NCI-H510A treated with DMSO at 0.1 percent for 48 hours (cell line): ENCODE results near the gene FER1L5.
"Not testable (repeated sequence)": the region's sequence is repeated elsewhere in the genome, so short reads cannot be mapped to it uniquely, and the experiment has no call there.

Experiments used
- DNase-seq: peaks from one replicate; lab custom pipeline; 2025; lab: John Stamatoyannopoulos, UW

The FER1L5 gene

DNA sequence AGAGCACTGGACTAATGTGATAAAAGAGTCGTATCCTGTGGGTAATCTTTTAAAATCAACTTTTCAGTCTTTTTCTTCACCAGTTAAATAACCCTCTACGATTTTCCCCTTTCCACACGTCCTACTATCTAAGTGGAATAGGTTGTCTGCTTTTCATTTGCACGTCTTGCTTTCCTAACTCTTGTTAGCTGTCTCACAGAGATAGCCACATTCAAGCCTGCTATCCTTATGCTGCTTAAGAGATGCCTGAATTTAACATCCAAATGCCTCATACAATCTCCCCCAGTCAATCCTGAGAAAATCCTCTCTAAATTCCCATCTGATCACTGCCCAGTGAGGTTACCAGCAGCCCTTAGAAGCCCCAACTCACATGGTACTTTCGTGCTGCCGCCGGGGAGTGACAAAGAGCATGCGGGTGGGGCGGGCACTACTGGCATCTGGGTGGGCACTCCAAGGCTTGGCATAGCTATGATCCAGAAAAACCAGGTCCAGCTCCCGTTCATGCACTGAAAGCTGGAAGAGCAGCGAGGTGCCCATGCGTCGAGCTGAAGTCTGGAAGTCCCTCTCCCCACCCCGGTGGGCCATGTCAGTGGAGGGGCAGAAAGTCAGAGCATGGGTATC is 5.9 kb upstream of the FER1L5 start:
- DNase-seq: no peak

DNA sequence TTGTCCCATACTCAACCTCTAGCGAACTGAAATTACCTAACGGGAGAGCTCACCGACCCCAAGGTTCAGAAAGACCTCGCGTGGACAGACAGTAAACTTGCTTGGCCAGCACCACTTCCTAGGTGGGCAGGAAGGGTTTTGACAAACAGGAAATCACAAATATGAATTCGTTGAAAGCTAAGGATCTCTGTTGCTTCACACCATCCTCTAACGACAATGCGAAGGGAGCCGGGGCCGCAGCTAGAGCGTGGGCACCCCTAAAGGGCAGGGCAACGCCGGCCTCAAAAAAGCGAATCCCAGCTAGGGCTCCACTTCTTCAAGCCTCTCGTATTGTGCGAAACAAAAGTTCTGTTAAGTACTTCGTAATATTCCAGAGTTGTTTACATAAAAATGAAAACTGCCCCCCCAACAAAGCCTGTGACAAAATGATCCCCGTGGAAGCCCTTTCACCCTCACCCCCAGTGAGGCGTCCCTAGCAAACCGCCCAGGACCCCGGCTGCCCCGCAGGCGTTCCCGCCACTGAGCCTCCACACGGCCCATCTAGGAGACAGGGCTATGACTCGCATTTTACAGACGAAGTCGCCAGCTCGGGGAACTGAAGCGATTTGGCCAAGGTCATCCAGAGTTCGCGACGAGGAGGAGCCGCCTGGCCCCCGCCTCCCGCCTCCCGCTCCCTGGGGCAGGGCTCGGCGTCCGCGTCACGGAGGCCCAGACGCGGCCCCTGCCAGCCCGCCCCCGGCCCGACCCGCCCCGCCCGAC is 5.0 kb upstream of the FER1L5 start:
- peak; percentile 69 for DNase-seq

DNA sequence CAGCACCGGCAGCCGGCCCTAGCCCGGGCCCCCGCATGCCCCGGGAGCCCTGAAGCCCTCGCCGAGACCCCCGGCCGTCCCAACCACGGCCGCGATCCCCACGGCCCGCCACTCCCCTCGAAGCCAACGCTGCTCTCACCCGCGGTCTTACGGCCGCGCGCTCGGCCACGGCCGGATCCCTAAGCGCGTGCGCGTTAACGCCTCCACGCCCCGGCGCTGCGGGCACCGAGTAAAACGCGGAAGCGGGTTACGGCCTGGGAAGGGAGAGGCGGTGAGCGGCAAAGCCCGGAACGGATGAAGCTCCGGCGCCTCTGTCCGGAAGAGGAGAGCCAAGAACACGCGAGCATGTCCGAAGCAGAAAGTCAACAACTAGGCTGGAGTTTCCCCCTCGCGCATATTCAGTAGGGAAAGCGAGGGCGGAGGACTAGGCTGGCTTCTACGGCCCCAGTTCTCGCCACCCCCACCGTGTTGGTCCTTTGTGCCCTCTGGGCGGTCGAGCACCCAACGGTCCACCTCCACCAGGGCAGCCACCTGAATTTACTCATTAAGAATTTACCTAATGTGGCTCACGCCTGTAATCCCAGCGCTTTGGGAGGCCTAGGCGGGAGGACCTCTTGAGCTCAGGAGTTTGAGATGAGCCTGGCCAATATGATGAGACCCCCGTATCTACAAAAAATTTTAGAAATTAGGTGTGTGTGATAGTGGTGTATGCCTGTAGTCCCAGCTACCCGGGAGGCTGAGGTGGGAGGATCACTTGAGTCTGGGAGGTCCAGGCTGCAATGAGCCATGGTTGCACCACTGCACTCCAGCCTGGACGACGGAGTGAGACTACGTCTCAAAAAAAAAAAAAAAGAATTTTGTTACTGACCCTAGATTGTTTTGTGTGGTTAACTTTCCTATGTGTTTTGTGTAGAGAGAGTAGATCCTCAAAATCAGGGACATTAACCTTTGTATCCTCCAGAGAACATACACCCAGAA is 4.1 kb upstream of the FER1L5 start, which contains the start of gene KANSL3:
Gene KANSL3, minus strand, starts transcription at position 169 of the 978 bp plus-strand sequence. CDS start 1,177 bp downstream, outside the sequence.
- peak; percentile 87 for DNase-seq

DNA sequence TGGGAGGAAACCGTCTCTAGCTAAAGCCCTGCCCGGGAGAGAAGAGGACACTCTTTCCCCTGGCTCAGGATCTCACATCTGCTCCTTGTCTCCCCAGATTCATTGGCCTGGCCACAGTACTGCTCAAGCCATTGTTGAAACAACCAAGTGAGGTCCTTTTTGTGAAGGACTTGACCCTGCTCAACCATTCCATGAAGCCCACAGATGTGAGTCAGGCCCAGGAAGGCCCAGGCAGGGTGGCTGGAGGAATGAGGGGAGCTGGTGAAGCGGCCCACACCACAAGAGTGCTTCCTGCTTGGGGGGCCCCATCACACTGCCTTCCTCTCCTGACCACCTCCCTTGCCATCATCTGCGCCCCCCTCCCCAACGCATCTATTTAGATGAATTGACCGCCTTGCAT is 5.1 kb downstream of the FER1L5 start:
- DNase-seq: no peak

DNA sequence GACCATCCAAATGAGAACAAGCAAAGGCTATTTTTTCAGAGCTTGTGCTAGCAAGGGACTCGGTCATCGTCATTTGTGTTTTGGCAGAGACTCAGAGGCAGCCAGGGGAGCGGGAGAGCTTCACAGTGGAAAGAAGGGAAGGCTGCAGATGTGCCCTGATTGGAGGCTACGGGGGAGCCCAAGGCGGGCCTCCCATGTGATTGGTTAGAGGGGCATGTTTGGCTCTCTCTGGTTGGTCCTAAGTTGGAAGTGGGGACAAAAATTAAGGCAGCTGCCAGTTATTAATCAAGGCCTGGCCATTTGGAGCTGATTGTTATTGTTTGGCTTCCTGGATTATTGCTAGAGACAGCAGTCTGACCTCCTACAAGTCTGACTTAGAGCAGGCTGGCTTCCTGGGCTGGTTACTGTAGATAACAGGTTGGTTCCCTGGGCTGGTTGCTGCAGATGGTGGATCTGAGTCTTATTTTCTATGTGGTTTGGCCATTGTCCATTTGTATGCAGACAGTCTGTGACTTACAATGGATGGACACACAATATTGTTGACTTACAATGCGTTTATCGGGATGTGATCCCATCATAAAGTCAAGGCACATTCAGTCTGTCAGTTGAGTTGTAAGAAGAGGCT is 5.9 kb downstream of the FER1L5 start:
- no peak for DNase-seq

DNA sequence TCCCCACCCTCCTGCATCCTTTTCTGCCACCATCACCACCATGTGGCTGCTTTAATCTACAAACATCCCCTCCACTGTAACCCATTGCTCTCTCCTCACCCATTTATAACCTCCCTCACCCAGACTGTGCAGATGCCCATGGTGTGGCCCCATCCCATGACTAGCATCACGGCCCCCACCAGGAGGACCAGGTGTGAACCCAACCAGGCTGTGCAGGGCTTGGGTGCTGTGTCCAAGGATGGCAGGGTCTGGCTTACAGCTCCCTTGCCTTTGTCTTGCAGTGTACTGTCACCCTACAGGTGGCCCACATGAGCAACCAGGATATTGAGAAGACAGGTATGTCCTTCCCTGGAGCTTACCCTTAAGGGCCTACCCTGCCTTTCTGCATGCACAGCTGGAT is 6.8 kb downstream of the FER1L5 start:
- DNase-seq: no peak

DNA sequence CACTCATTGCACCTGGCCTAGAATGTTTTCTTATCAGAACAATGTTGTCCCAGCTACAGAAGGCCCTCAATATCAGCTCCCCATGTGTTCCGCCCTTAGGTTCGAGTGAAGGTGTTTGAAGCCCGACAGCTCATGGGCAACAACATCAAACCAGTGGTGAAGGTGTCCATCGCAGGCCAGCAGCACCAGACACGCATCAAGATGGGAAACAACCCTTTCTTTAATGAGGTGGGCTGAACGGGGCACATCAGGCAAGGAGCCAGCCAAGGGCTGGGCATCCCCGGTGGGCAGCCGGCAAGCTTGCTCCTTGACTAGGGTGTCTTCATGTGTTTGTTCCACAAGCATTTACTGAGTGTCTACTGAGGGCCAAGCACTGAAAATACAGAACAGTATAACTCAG is 9.2 kb downstream of the FER1L5 start:
- DNase-seq: no peak

DNA sequence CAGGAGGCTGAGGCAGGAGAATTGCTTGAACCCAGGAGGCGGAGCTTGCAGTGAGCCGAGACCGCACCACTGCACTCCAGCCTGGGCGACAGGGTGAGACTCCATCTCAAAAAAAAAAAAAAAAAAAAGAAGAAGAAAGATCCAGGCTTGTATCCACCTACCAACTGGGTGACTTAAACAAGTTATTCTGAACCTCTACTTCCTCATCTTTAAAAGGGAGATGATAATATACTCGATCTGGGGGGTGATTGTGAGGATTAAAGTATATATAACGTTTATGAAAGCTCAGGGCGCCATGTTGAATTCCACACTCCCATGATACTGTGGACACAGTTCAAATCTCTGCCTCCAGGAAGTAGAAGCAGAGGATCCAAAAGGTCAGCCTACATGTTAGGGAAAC is 12.2 kb downstream of the FER1L5 start:
- DNase-seq: not testable (repeated sequence)

DNA sequence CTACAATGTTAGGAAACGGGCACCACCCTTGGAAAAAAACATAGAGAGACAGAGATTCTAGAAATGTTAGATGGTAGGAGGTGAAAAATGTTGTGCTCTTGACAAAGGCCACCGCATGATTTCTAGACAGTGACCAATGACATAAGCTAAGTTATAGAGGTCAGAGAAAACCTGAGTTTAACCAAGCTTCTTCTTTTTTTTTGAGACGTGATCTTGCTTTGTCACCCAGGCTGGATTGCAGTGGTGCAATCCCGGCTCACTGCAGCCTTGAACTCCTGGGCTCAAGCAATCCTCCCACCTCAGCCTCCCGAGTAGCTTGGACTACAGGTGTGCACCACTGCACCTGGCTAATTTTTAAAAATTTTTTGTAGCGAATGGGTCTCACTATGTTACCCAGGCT is 13.0 kb downstream of the FER1L5 start:
- DNase-seq: no peak

DNA sequence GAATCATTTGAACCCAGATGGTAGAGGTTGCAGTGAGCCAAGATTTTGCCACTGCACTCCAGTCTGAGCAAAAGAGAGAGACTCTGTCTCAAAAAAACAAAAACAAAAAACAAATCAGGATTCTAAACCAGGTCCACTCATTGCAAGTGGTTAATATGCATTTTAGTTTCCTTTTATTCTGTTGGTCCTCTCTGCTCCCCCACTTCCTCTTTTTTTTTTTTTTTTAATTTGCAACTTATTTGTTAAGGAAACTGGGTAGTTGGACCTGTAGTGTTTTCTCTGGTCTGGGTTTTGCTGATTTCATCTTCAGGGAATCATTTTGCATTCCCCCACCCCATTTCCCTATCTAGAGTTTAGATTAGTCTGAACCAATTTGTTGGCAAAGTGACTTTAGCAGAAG is 14.0 kb downstream of the FER1L5 start:
- no peak for DNase-seq

DNA sequence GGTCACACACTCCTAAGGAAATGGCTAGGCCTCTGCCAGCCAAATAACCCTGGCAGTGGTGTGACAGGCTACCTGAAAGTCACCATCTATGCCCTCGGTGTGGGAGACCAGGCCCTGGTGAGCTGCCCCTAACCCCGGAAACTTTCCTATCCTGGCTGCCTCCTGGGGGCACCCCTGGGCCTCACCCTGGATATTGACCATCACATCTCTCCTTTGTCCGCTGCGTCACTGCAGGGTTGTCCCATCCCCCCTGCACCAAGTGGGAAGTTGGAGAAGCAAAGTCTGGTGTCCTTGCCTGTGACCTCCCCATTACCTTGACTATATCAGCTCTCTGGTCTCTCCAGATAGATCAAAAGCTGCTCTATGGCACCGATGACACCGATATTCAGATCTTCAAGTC is 18.8 kb downstream of the FER1L5 start:
- DNase-seq: no peak

DNA sequence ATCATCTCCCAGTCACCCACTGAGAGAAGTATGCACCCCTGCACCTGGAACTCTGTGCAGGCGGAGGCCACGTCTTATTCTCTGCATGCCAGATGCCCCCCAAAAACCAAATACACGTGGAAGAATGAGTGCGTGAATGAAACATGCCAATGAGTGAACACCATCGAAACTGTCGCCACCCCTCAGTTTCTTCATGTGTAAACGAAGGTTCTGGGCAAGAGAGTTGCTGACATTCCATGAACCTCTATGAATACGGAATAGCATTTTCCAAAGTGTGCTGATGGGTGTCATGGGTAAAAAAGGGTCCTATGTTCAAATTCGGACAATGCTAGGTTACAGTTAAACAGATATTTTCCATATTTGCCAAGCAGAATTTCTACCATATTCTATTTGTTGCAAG is 19.8 kb downstream of the FER1L5 start:
- no peak for DNase-seq

DNA sequence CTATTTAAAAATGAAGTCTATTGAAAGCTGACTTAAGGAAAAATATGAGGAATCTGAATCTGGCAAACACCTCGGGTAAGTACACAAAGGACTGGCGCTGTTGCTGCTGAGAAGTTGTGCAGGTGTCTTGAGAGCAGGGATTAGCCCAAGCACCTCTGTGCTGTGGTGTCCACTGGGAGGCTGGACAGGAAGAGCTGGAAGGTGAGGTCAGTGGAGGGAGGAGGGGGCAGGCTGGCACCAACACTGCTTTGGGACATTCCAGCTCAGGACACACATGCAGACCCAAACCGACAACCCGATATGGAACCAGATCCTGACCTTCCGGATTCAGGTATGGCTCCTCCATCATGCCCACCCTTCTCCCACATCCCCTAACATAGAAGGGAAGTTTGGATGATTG is 20.6 kb downstream of the FER1L5 start:
- no peak for DNase-seq

DNA sequence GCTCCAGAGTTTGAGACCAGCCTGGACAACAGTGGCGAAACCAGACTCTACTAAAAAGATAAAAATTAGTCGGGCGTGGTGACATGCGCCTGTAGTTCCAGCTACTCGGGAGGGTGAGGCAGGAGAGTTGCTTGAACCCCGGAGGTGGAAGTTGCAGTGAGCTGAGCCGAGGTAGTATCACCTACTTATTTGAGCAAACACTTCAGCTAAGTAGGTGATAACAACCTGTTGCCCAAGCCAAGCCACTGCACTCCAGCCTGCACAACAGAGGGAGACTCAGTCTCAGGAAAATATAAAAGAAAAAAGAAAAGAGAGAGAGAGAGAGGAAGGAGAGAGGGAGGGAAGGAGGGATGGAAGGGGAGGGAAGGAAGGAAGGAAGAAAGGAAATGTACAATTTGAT is 21.3 kb downstream of the FER1L5 start:
- DNase-seq: no peak

DNA sequence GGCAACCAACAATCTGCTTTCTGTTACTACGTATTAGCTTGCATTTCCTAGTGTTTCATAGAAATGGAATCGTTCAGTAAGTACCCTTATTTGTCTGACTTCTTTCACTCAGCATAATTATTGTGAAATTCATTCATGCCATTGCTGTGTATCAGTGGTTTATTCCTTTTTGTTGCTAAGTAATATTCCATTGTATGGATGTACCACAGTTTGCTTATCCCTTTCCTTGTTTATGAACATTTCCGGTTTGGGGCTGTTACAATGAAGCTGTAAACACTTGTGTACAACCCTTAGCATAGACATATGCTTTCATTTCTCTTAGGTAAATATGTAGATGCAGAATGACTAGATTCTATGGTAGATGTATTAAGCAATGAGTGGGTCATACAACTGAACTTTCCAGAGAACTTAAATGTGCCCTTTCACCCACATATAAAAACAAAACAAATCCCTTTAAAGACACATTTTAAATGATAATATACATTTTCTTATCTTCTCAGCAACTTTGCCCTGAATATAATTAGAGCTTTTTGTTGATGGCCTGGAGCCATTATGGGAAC is 21.9 kb downstream of the FER1L5 start:
- no peak for DNase-seq

DNA sequence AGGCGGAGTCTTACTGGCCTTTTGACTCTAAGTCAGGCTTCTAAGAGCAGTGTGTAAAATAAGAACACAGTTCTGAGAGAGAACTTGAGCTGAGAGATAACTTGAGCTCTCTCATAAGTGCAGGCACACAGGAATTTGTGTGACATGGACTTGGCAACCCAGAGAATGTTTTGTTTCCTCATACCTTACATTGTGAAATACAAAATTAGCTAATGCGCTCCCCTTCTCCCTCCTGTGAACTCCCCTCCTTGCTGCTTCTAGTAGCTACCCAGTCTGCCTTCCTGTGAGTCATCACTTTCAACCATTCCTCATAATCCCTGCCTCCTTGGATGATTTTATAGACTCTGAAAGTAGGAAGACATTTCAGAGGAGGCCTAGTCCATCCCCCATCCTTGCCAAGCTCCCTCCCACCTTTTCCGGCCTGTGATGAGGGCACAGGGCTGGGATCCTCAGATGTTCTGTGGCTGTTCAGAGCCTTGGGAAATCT is 22.6 kb downstream of the FER1L5 start:
- DNase-seq: no peak

DNA sequence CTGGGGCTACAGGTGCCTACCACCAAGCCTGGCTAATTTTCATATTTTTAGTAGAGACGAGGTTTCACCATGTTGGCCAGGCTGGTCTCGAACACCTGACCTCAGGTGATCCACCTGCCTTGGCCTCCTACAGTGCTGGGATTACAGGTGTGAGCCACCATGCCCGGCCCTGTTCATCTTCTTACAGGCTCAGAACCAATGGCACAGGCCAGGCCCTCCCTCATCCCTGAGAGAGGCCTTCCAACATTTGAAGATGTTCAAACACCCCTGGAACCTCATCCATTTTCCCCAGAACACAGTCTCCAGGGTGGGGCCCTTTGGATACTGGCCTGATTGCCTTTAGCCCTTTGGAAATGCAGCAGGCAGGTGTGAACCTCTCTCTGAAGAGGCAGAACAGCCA is 23.2 kb downstream of the FER1L5 start:
- not testable (repeated sequence) for DNase-seq

DNA sequence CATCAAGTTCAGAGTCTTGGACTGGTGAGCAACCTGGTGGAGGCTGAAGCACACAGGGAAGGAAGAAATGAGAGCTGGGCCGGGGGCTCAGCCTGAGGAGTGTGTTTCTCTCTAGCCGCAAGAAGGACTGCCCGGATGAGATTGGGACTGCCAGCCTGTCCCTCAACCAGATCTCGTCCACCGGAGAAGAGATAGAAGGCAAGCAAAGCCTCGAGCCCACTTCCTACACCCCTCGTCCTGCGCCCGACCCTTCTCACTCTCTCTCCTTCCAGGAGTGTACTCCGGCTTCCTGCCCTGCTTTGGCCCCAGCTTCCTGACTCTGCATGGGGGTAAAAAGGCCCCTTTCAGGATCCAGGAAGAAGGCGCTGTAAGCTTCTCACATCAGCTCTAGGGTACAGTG is 26.2 kb downstream of the FER1L5 start:
- DNase-seq: no peak

DNA sequence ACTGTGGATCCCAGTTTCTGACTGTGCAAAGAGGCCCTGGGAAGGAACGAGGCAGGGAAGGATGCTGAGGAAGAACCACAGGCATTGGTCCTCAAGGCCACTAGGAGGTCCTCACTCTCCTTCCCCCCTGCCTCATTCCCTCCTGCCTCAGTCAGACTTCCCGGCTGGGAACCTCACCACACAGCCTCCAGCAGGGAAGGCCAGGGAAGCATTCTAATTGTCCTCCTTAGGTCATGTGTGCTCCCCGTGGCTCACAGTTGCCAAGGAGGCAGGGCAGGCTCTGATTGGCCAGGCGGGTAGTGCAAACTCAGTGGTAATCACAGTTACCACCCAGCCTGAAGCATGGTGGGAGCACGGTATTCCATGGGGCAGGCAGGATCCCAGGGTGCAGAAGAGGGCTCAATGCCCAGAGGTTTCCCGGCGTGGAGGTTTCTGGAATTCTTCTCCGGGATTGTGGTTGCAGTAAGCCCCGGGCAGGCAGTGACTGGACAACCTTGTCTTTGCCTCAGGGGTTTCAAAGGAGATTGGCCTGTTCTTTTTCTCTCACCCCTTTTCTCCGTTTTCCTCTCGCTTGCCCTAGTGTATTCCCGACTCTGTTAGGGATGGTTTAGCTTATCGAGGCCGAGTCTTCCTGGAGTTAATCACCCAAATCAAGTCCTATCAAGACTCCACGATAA is 27.1 kb downstream of the FER1L5 start:
- DNase-seq: no peak

DNA sequence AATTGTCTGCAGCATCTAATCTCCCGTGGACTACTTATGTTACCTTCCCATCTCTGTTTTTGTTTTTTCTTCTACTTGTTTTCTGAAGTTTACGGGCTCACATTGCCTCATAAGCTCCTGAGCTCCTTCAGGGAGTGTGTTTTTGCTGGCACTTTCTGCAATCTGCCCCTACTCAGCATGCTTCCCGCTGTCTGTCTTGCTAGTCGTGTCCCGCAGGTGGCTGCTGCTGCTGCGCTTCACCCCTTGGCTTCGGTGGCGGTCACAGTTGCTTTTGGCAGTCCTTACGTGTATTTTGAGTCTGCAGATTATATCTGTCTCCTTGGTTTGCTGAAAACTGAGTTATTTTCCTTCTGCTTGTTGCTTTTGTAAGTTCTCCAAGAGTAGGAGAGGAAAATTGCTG is 37.3 kb downstream of the FER1L5 start:
- no peak for DNase-seq

DNA sequence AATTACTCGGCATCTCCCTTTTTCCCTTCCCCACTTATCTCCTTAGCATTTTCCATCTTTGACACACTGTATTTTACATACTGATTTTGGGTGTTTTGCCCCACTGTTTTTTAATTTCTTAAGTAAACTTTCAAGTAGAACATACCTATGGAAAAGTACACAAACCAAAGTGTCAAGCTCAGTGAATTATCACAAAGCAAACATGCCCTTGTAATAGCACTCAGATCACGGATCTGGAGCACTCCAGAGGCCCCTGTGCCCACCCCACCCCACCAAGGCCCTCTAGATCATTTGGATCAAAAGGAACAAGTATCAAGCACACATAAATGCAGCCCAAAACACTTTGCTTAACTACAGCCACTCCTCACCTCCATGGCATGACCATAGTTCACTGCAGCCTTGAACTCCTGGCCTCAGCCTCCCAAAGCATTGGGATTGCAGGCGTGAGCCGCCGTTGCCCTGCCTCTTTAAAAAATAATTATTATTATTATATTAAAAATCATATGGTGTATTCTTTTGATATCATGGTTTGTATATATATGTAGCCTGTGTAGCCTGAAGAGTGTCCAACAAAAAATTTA is 38.1 kb downstream of the FER1L5 start:
- no peak for DNase-seq
